H1 (cell line): ENCODE measurements around the gene RAI2. TPM values are rescaled to one million over a fixed set of nuclear protein-coding genes. Genes with fewer than 3 reads are reported as not detected.

Experiments used
- CTCF ChIA-PET: fragments of 300-600 bp; sonication (Branson Sonifier 250); formaldehyde crosslinking; loops from one replicate; lab custom pipeline; 2021; ENCODE audit not compliant: partially characterized antibody; lab: Charles Lee
- POLR2A ChIA-PET: fragments of 300-600 bp; sonication (Branson Sonifier 250); formaldehyde crosslinking; loops from one replicate; lab custom pipeline; 2021; ENCODE audit warnings: inconsistent platforms; ENCODE audit not compliant: partially characterized antibody; lab: Charles Lee
- DNase-seq, 2 experiments: peaks; one replicate each; pipeline versions ENCODE4 v3.0.0 to v3.0.0-alpha.2; 2010 to 2022; ENCODE audit warnings: low spot score in 2 of 2, low read depth in 1 of 2, mixed read lengths in 1 of 2
- FAIRE-seq: peaks from 2 replicates; lab custom pipeline; 2011; peaks lifted over from hg19 to GRCh38; lab: Jason Lieb, UNC
- H2AFZ ChIP-seq: 2 replicates; pipeline ENCODE4 v1.8.1; 2012; ENCODE audit warnings: low read length, inconsistent platforms
- H2AK5ac ChIP-seq: 2 replicates; pipeline ENCODE4 v1.6.1; 2013; ENCODE audit warnings: low read depth, low read length
- H2BK120ac ChIP-seq: replicated peaks from 2 replicates; pipeline ENCODE3; 2013; ENCODE audit warnings: low read depth, low read length, inconsistent platforms
- H2BK12ac ChIP-seq: 2 replicates; pipeline ENCODE4 v1.6.1; 2013; ENCODE audit warnings: low read depth, low read length
- H2BK15ac ChIP-seq: 2 replicates; pipeline ENCODE4 v1.6.1; 2013; ENCODE audit warnings: low read length
- H2BK20ac ChIP-seq: 2 replicates; pipeline ENCODE4 v1.6.1; 2013; ENCODE audit warnings: low read length
- H2BK5ac ChIP-seq: 2 replicates; pipeline ENCODE4 v1.6.1; 2013; ENCODE audit warnings: low read depth, low read length
- H3K14ac ChIP-seq: 2 replicates; pipeline ENCODE4 v1.6.1; 2013; ENCODE audit warnings: inconsistent platforms; ENCODE audit not compliant: insufficient read length
- H3K18ac ChIP-seq: 2 replicates; pipeline ENCODE4 v1.6.1; 2013; ENCODE audit warnings: low read length; ENCODE audit errors: extremely low read depth
- H3K23ac ChIP-seq: 2 replicates; pipeline ENCODE4 v1.6.1; 2013; ENCODE audit warnings: inconsistent platforms; ENCODE audit not compliant: insufficient read length
- H3K23me2 ChIP-seq: 2 replicates; pipeline ENCODE4 v1.6.1; 2013; ENCODE audit warnings: low read depth, low read length
- H3K27ac ChIP-seq: 2 replicates; pipeline ENCODE4 v1.6.1; 2011; ENCODE audit warnings: low read depth, low read length, inconsistent platforms
- H3K27me3 ChIP-seq, 4 experiments: replicated peaks in 1 of 4; 1 replicate in 1 of 4; 2 replicates in 3 of 4; pipeline versions ENCODE4 v1.6.1 to v1.8.1; 2011 to 2013; ENCODE audit warnings: low read length in 3 of 4, mild to moderate bottlenecking in 3 of 4, inconsistent platforms in 2 of 4, mixed read lengths in 2 of 4, moderate library complexity in 1 of 4; ENCODE audit not compliant: control insufficient read depth in 3 of 4, insufficient read depth in 3 of 4; ENCODE audit errors: extremely low read depth in 1 of 4
- H3K36me3 ChIP-seq, 4 experiments: 2 replicates each; pipeline versions ENCODE4 v1.6.1 to v1.8.1; 2011 to 2013; ENCODE audit warnings: mild to moderate bottlenecking in 4 of 4, low read length in 3 of 4, moderate library complexity in 2 of 4, control low read depth in 1 of 4, inconsistent platforms in 1 of 4; ENCODE audit not compliant: insufficient read depth in 4 of 4, control insufficient read depth in 2 of 4
- H3K4ac ChIP-seq: replicated peaks from 2 replicates; pipeline ENCODE3; 2013; ENCODE audit warnings: low read length, low read depth, mixed read lengths, inconsistent platforms; ENCODE audit not compliant: insufficient read length
- H3K4me1 ChIP-seq, 4 experiments: replicated peaks in 1 of 4; 1 replicate in 1 of 4; 2 replicates in 3 of 4; pipeline versions ENCODE4 v1.6.1 to v1.8.1; 2011 to 2013; ENCODE audit warnings: low read length in 3 of 4, inconsistent platforms in 2 of 4, mixed read lengths in 1 of 4; ENCODE audit not compliant: insufficient read depth in 4 of 4, control insufficient read depth in 3 of 4
- H3K4me2 ChIP-seq, 2 experiments: 2 replicates each; pipeline versions ENCODE4 v1.6.1 to v1.8.1; 2011 to 2013; ENCODE audit warnings: low read depth in 2 of 2, low read length in 2 of 2, control low read depth in 1 of 2, inconsistent platforms in 1 of 2, mild to moderate bottlenecking in 1 of 2; ENCODE audit not compliant: insufficient read depth in 1 of 2
- H3K4me3 ChIP-seq, 4 experiments: fragments of 200-600, 300-600 bp in 1 of 4; sonication (generic), shearing (Covaris generic), sonication (Bioruptor Twin) in 1 of 4; 2 replicates each; pipeline versions ENCODE4 v1.5.1 to v1.8.1; 2011 to 2016; ENCODE audit warnings: low read length in 4 of 4, low read depth in 3 of 4, control low read depth in 2 of 4, inconsistent platforms in 2 of 4, mild to moderate bottlenecking in 2 of 4, mixed read lengths in 1 of 4, moderate library complexity in 1 of 4; ENCODE audit not compliant: insufficient read depth in 2 of 4; ENCODE audit errors: extremely low read depth in 1 of 4
- H3K56ac ChIP-seq: replicated peaks from 2 replicates; pipeline ENCODE3; 2013; ENCODE audit warnings: low read depth, mild to moderate bottlenecking, mixed read lengths, low read length, inconsistent platforms; ENCODE audit not compliant: insufficient read length
- H3K79me1 ChIP-seq: 2 replicates; pipeline ENCODE4 v1.6.1; 2013; ENCODE audit warnings: low read depth, low read length, control low read depth
- H3K79me2 ChIP-seq, 2 experiments: 2 replicates each; pipeline versions ENCODE4 v1.6.1 to v1.8.1; 2012 to 2013; ENCODE audit warnings: low read length in 2 of 2, mild to moderate bottlenecking in 2 of 2, inconsistent platforms in 1 of 2; ENCODE audit not compliant: insufficient read depth in 2 of 2, control insufficient read depth in 1 of 2
- H3K9ac ChIP-seq, 4 experiments: replicated peaks in 1 of 4; 1 replicate in 1 of 4; 2 replicates in 3 of 4; pipeline versions ENCODE4 v1.6.1 to v1.8.1; 2011 to 2013; ENCODE audit warnings: low read depth in 3 of 4, low read length in 3 of 4, control low read depth in 2 of 4, mild to moderate bottlenecking in 2 of 4, moderate library complexity in 2 of 4, inconsistent platforms in 1 of 4; ENCODE audit errors: extremely low read depth in 1 of 4
- H3K9me3 ChIP-seq, 2 experiments: 2 replicates each; pipeline versions ENCODE4 v1.6.1 to v1.8.1; 2012 to 2013; ENCODE audit warnings: mild to moderate bottlenecking in 2 of 2, moderate library complexity in 2 of 2, control low read depth in 1 of 2, inconsistent platforms in 1 of 2, low read depth in 1 of 2, low read length in 1 of 2, mixed read lengths in 1 of 2; ENCODE audit not compliant: insufficient read depth in 2 of 2
- H4K20me1 ChIP-seq, 2 experiments: replicated peaks in 1 of 2; 2 replicates each; pipeline versions ENCODE3 to v1.8.1; 2011 to 2013; ENCODE audit warnings: inconsistent platforms in 2 of 2, low read length in 2 of 2, mild to moderate bottlenecking in 1 of 2; ENCODE audit not compliant: insufficient read depth in 2 of 2, control insufficient read depth in 1 of 2
- H4K5ac ChIP-seq: 2 replicates; pipeline ENCODE4 v1.6.1; 2013; ENCODE audit warnings: low read length, low read depth, mixed read lengths, inconsistent platforms; ENCODE audit not compliant: insufficient read length
- H4K8ac ChIP-seq: 2 replicates; pipeline ENCODE4 v1.8.0; 2013; ENCODE audit warnings: mild to moderate bottlenecking, moderate library complexity, low read length, inconsistent platforms; ENCODE audit not compliant: insufficient read depth; ENCODE audit errors: extremely low read depth
- H4K91ac ChIP-seq: replicated peaks from 2 replicates; pipeline ENCODE3; 2013; ENCODE audit warnings: low read length, mixed read lengths, inconsistent platforms; ENCODE audit not compliant: insufficient read length
- CEBPB ChIP-seq: IDR thresholded peaks from 2 replicates; pipeline ENCODE4 v1.6.1; 2012; ENCODE audit warnings: low read depth, low read length
- CHD1 ChIP-seq: IDR thresholded peaks from 2 replicates; pipeline ENCODE4 v1.6.1; 2012; ENCODE audit warnings: low read depth, low read length, improper control_type of control experiment
- CHD2 ChIP-seq: IDR thresholded peaks from 2 replicates; pipeline ENCODE4 v1.6.1; 2012; ENCODE audit warnings: low read length, improper control_type of control experiment
- CTBP2 ChIP-seq: IDR thresholded peaks from 2 replicates; pipeline ENCODE4 v1.7.0; 2011; ENCODE audit warnings: borderline replicate concordance, mild to moderate bottlenecking, moderate library complexity, mixed read lengths, low read length; ENCODE audit not compliant: insufficient read depth, insufficient read length
- KDM4A ChIP-seq: IDR thresholded peaks from one replicate; pipeline ENCODE4 v1.7.1; 2012; ENCODE audit warnings: low read depth, mild to moderate bottlenecking, moderate library complexity, low read length, inconsistent platforms; ENCODE audit not compliant: severe bottlenecking
- POLR2A ChIP-seq, 2 experiments: IDR thresholded peaks; 1 replicate in 1 of 2; 2 replicates in 1 of 2; pipeline ENCODE4 v1.6.1; 2011; ENCODE audit warnings: low read depth in 2 of 2, low read length in 2 of 2, mild to moderate bottlenecking in 2 of 2; ENCODE audit errors: control extremely low read depth in 1 of 2
- POU5F1 ChIP-seq: IDR thresholded peaks from 2 replicates; pipeline ENCODE4 v1.6.1; 2011; ENCODE audit warnings: low read depth, mild to moderate bottlenecking, low read length, moderate library complexity
- SIN3A ChIP-seq, 2 experiments: IDR thresholded peaks in 1 of 2; conservative IDR thresholded peaks in 1 of 2; 2 replicates each; pipeline ENCODE4 v1.6.1; 2011 to 2012; ENCODE audit warnings: low read length in 2 of 2, improper control_type of control experiment in 1 of 2, low read depth in 1 of 2, mild to moderate bottlenecking in 1 of 2
- TCF12 ChIP-seq: IDR thresholded peaks from 2 replicates; pipeline ENCODE4 v1.6.1; 2011; ENCODE audit warnings: low read depth, mild to moderate bottlenecking, low read length
- WGBS, 2 experiments: shearing (Covaris generic) in 1 of 2; methylation state at CpG; one replicate each; pipeline versions ENCODE4 v1.1.6 to v1.1.7; 2013 to 2015; ENCODE audit warnings: low lambda C conversion rate in 2 of 2, mixed read lengths in 2 of 2, inconsistent platforms in 1 of 2, low coverage in 1 of 2, missing lambda C conversion rate in 1 of 2; ENCODE audit not compliant: insufficient replicate concordance in 2 of 2, insufficient coverage in 1 of 2, insufficient read length in 1 of 2; ENCODE audit errors: extremely low coverage in 1 of 2, missing lambda C conversion rate in 1 of 2; 5-methylcytosine and 5-hydroxymethylcytosine counted together
- polyA plus RNA-seq, 7 experiments: library from polyadenylated mRNA; depleted of rRNA in 3 of 7; stranded (reverse) in 5 of 7; unstranded in 2 of 7; fragments of >200 nt in 5 of 7; fragments of 200-250 nt in 2 of 7; gene quantifications; 1 replicate in 5 of 7; 2 replicates in 1 of 7; 4 replicates in 1 of 7; pipeline versions ENCODE4 v1.2.1 to v1.2.3, GENCODE V29; 2011 to 2013; ENCODE audit warnings: missing spikeins in 2 of 7, mixed read lengths in 2 of 7
- total RNA-seq: library from RNA; stranded (reverse); fragmentation: NEBNext Ultra II Directional; extraction: Animal tissue kit (Norgen Biotek cat#: 25700); gene quantifications from 2 replicates; pipeline ENCODE4 v1.2.1, GENCODE V29; 2021
- TF ChIP-seq, protein P1 (sequence below): IDR thresholded peaks from 2 replicates; pipeline ENCODE4 v1.6.1; 2012; ENCODE audit warnings: inconsistent platforms
- TF ChIP-seq, protein P2 (sequence below): IDR thresholded peaks from 2 replicates; pipeline ENCODE4 v1.6.1; 2012; ENCODE audit warnings: inconsistent platforms
- TF ChIP-seq, protein P3 (sequence below): IDR thresholded peaks from 2 replicates; pipeline ENCODE4 v1.6.1; 2012; ENCODE audit warnings: low read length, inconsistent platforms

Gene RAI2
- total and polyA plus RNA-seq, 2 of the 8 experiments (the other 6 are each of a cell fraction or from before 2014, with no cell fraction given) = 0.60 to 2.0 TPM

DNA sequence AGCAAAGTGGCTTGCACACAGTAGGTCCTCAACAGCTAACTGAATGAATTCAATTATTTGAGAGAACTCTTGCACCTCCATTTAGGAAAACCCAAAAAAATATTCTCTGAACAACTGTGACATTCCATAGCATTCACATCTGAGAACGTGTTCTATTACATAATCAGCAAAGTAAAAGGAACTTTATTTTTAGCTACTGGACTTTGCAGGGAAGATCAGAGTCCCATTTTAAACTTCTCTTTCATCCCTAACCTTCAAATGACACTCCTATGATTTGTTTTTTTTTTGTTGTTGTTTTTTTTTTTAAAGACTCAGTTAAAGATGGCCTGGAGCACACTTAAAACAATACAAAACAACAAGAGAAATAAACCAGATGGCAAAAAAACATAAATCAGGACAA, 30.9 kb downstream of the RAI2 start:
- H3K18ac ChIP-seq = no peak overlapping the region
- no peak overlapping the region for H4K8ac ChIP-seq
- DNase-seq = no peak
- no peaks in the 10 kb centered on the region for H4K20me1 ChIP-seq
- H2AFZ ChIP-seq = no peak overlapping the region
- no peak overlapping the region for H2BK20ac ChIP-seq
- TF ChIP-seq CEBPB (no peak), SIN3A (conservative IDR thresholded peaks at IDR 0.05 in 1 of 2, IDR thresholded peaks at IDR 0.05 in 1 of 2; ENCODE audit: low read depth in 1 of 2, low read length in 2 of 2) (no peak), TCF12 (no peak), CTBP2 (no peak), KDM4A (no peak), POLR2A (IDR thresholded peaks at IDR 0.05; ENCODE audit: control extremely low read depth in 1 of 2, low read depth in 2 of 2, low read length in 2 of 2) (no peak), POU5F1 (no peak), CHD2 (no peak), CHD1 (no peak)
- TF ChIP-seq, protein P1, sequence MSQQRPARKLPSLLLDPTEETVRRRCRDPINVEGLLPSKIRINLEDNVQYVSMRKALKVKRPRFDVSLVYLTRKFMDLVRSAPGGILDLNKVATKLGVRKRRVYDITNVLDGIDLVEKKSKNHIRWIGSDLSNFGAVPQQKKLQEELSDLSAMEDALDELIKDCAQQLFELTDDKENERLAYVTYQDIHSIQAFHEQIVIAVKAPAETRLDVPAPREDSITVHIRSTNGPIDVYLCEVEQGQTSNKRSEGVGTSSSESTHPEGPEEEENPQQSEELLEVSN = no peak
- TF ChIP-seq, protein P2, sequence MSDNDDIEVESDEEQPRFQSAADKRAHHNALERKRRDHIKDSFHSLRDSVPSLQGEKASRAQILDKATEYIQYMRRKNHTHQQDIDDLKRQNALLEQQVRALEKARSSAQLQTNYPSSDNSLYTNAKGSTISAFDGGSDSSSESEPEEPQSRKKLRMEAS = no peak
- TF ChIP-seq, protein P3, sequence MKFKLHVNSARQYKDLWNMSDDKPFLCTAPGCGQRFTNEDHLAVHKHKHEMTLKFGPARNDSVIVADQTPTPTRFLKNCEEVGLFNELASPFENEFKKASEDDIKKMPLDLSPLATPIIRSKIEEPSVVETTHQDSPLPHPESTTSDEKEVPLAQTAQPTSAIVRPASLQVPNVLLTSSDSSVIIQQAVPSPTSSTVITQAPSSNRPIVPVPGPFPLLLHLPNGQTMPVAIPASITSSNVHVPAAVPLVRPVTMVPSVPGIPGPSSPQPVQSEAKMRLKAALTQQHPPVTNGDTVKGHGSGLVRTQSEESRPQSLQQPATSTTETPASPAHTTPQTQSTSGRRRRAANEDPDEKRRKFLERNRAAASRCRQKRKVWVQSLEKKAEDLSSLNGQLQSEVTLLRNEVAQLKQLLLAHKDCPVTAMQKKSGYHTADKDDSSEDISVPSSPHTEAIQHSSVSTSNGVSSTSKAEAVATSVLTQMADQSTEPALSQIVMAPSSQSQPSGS = no peak
- H2BK120ac ChIP-seq = no peak overlapping the region
- no peak overlapping the region for H3K23ac ChIP-seq
- H3K9me3 ChIP-seq = no peaks in the 10 kb centered on the region
- no peaks in the 10 kb centered on the region for H3K23me2 ChIP-seq
- H2BK15ac ChIP-seq = no peak overlapping the region
- no peaks in the 10 kb centered on the region for H3K36me3 ChIP-seq
- H3K4me3 ChIP-seq = no peak overlapping the region
- no peak overlapping the region for H3K4ac ChIP-seq
- no peak overlapping the region for H4K5ac ChIP-seq
- WGBS, 2 experiments = 77% methylated on average over 1 of the region's 1 CpG; no CpG with 5 or more reads in 1 of the 2 experiments
- H3K56ac ChIP-seq = no peak overlapping the region
- no peak overlapping the region for H2AK5ac ChIP-seq
- H3K27me3 ChIP-seq = no peaks in the 10 kb centered on the region
- no peaks in the 10 kb centered on the region for H3K79me1 ChIP-seq
- H3K4me1 ChIP-seq = no peaks in the 10 kb centered on the region
- H3K27ac ChIP-seq = no peak overlapping the region
- H3K9ac ChIP-seq = no peak overlapping the region
- H3K79me2 ChIP-seq = no peaks in the 10 kb centered on the region
- CTCF ChIA-PET = interaction anchor here (1.1 to 1.6 kb wide), 2 partner anchors 11 to 17 kb away, joined by 3 to 10 read pairs; no protein-coding TSS in a partner anchor
- H4K91ac ChIP-seq = no peak overlapping the region
- H3K4me2 ChIP-seq = no peak overlapping the region
- no peak overlapping the region for H2BK5ac ChIP-seq
- no peak overlapping the region for H3K14ac ChIP-seq
- FAIRE-seq = no peak
- H2BK12ac ChIP-seq = no peak overlapping the region
- POLR2A ChIA-PET = no interaction called here
